GM03348 (cell line): ENCODE data around the gene NKRF.
A peak's percentile ranks its signal among the peaks of the same experiment; 100 is the strongest.
"Not testable (repeated sequence)": the region's sequence is repeated elsewhere in the genome, so short reads cannot be mapped to it uniquely, and the experiment has no call there.

Source experiments
- DNase-seq: peaks from one replicate; pipeline ENCODE4 v3.0.0; 2012; ENCODE audit warnings: low spot score

NKRF gene

DNA sequence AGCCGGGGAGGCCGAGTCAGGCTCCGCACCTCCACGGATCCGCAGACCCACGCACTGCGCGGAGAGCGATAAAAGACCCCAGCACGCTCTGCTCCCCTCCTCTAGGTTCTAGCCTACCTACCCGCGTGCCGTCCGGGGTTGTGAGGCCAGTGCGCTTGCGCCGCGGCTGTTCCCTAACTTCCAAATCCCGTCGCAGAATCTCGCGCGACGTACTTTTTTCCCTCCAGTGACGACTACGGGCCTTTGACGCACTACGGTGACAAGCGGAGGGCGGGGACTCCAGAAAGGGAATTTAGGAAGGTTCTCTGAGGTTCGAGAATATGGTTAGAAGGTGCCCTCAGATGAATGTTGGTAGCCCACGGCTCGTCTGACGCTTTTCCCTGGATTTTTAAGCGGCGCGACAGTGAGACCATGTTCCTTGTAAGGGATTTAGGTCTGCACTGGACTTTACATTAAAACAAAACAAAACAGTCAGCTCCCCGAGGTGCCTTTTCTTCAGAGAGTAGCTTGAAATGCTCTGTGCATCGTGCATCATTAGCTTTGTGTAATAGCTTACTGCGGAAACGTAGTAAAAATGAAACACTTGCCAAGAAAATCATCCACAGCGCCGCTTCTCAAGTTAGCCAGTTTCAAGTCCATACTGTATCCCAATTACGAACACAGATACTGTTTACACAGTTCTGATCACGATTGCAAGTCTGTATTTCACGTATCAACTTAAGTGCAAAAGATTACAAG lies at the start of gene NKRF:
Gene NKRF, minus strand, starts transcription at position 145 of the 738 bp plus-strand sequence.
- DNase-seq, result peak; percentile 89

DNA sequence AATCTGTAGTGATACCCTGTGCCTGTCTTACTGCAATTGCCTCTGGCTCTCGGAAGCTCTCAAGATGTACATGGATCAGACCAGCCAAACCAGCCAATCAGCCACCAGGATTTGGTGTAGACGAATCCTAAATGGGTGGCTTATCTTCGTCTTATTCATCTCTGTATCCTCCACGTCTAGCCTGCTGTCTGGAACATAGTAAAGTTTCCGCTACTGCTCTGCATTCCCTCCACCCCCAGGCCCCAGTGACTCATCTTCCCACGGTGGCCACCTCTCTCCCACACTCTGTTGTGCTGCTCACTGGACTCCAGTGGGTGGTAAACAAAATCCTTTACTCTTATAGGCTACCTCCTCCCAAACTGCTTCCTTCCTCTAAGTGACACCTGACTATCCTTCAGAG lies 48.9 kb upstream of the NKRF start:
- peak; percentile 56 for DNase-seq

DNA sequence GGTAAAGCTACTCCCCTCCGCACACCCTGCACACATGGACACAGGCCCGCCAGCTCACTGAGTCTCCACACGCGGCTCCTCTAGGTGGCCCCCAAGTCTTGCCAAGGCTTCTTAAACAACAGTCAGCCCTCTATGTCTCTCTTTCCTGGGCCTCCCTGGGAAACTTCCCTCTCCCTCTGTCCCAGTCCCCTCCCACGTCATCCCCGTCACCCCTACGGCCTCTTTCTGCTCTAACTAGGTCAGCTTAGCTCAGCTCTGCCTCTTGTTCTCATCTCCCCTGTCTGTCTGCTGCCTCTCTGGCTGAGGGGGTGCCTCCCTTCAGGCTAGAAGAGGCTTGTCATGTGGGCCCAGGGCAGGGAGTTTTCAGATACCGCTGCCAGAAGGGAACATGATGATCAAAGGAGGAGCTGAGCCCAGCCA lies 47.9 kb upstream of the NKRF start:
- no peak for DNase-seq

DNA sequence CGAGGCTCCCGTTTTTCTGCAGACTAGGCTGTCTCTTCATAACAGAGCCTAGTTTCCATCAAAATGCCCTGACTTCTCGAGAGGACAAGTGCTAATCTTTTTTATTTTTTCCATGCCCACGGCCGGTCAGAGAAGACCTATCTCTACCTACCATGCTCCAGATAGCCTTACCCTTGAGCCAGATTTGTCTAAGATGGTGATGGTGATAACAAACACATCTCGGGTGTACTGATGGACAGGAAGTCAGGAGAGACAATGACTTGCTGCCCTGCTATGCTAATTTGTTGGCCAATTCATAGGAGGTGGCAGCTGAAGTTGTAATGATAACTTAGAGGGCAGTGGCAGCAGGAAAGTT lies 42.2 kb upstream of the NKRF start:
- no peak for DNase-seq

DNA sequence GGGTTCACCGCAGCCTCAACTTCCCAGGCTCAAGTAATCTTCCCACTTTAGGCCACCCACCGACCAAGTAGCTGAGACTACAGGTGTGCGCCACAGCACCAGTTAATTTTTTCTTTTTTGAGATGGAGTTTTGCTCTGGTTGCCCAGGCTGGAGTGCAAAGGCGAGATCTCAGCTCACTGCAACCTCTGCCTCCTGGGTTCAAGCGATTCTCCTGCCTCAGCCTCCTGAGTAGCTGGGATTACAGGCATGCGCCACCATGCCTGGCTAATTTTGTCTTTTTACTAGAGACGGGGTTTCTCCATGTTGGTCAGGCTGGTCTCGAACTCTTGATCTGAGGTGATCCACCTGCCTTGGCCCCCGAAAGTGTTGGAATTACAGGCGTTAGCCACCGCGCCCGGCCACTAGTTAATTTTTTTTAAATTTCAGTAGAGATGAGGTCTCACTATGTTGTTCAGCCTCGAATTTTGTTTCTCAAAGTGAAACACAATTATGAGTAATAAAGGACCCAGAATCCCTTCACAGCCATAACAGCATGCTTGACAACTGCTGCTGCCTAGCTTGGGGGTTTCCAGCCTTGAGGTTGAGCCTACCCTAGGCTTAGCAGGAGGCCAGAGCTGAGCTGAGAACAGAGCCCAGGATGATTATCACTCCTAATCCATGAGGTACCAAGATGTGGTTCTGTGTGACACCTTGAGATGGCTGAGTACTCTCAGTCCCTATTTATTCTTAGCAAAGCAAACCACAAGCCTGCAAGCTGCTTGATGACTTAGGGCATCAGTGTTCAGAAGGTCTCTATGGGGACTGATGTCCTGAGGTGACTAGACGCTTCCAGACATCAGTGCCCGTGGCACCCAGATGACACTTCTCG lies 41.6 kb upstream of the NKRF start:
- no peak for DNase-seq

DNA sequence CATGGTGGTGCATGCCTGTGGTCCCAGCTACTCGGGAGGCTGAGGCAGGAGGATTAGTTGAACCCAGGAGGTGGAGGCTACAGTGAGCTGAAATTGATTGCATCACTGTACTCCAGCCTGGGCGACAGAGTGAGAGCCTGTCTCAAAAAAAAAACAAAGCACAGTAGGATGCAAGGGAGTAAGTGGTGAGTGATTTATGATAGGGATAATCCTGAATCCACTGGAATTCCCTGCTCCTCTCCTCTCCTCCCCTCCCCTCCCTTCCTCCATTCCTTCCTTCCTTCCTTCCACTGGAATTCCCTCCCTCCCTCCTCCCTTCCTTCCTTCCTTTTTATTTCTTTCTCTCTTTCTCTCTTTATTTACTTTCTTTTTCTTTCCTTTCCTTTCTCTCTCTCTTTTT lies 40.9 kb upstream of the NKRF start:
- DNase-seq, result no peak

DNA sequence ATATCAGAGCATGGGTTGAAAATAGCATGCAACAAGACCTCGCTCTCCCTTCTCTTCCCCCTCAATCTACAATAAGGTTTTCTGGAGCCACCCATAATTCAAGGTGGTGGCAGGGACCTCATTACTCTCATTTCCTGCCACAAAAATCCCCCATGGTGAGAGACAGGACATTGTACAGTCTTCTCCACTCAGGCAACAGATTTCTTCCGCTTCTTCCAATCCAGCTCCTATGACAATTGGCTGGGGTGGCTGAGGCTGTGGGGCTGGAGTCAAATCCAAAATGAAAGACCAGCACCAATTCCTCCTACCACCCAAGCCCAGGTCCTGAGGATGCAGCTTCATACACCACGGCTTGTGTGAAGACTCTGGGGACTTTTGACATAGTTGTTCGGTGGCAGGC lies 40.3 kb upstream of the NKRF start:
- DNase-seq, result no peak

DNA sequence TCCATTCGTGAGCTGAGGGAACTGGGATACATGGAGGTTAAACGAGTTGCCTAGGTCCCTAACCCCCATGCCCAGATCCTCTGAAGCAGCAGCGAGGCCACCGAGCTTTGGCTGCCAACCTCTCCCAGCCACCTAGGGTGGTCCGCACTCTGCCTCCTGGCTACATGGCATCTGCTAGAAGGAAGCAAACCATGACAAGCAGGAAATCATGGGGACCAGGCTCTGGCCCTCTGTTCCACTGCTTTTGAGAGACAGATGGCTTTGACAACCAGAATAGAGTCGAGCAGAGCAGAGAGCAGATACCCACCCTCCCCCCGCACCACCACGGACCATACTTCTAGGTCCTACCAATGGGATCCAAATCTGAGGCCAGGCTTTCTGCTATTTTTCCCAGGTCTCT lies 37.5 kb upstream of the NKRF start:
- no peak for DNase-seq

DNA sequence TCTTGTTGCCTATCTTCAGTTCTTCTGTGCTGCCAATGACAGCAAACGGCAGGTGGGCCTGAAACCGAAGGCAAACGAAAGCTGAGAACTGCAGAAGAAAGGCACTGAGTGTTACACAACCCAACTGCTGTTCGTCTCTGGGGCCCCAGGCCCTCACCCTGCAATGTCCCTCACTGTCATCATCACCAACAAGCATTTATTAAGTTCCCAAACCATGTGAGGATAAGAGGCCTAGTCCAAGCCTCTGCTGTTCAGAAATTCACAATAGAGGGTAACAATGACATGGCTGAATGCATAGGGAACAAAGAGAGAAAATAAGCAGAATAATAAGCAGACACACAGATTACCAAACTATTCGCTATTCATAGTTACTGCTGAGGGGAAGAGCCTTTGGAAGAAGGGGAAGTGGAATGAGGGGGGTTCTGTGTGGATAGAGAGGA lies 34.5 kb upstream of the NKRF start:
- DNase-seq, result no peak

DNA sequence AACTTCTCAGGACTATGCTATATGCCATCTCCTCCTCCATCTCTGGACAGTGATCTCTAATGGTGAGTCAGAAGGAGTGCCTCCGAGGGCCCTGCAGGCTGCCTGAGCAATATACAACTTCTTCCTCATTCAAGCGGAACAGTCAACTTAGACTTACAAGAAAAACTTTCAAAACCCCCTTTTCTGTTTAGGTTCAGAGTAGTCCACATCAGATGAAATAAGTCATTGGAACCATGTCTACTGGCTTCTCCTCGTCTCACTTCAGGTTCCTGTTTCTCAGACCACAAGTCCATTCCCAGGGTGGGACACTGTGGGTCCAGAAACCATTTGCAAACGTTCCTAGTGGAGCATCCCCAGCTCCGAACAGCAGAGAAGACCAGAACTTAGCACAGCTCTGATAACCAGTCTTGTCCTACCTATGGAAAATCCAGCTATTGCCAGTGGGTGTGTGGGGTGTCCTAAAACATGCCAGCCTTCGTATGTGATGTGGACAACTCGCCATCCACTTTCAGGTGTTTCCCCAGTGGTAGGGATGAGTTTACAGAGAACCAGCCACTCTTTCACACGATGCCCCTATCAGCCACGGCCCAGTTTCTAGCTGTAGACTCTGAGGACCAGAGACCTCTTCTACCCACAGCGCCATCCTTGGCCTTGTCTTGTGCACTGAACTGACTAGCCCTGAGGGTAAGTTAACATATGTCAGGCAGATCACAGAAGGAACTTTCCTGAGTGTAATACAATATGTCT lies 32.7 kb upstream of the NKRF start:
- DNase-seq, result no peak

DNA sequence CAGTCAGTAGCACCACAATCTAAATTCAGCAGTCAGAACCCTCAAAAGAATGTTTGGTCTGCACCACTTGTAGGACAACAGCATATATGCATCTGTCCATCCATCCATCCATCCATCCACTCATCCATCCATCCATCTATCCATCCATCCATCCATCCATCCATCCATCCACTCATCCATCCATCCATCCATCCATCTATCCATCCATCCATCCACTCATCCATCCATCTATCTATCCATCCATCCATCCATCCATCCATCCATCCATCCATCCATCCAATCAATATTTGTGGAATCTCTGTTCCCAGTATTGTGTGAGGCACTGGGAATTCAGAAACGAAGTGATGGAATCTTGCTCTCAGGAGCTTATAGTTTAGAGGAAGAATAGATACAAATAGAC lies 31.2 kb upstream of the NKRF start:
- DNase-seq, result not testable (repeated sequence)

DNA sequence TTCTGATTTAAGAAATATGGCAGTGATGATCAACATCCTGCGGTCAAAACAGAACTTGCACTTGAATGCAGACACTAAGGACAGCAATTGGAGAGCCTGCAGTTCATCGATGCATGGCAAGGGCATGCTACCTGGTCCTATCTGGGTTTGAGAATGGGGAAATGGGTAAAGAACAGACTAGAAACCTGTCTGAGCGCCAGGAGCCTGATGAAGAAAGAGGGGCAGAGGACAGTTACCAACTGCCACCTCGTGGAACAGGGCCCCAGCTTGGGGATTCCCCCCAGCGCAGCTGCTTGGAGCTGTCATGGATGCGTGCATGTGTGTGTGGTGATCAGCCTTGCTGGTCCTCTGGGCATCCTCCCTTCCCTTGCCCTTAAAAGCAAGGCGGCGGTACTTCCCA lies 30.2 kb upstream of the NKRF start:
- no peak for DNase-seq

DNA sequence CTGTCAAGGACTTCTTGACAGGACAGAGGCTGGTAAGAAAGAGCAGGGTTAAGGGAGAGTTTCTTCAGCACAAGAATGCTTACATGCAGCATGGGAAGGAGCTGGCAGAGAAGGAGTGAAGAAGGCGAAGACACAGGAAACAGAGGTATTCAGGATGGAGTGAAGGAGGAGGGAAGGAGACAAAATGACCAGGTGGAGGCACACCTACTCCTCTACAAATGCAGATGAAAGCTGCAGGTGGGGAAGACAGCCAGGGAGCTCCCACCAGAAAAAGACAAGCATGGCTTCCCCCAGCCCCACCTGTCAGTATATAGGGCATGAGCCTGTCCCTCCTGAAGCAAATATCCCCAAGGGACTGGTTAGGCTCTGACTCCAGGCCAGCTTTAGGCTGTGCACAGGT lies 29.6 kb upstream of the NKRF start:
- DNase-seq, result no peak

DNA sequence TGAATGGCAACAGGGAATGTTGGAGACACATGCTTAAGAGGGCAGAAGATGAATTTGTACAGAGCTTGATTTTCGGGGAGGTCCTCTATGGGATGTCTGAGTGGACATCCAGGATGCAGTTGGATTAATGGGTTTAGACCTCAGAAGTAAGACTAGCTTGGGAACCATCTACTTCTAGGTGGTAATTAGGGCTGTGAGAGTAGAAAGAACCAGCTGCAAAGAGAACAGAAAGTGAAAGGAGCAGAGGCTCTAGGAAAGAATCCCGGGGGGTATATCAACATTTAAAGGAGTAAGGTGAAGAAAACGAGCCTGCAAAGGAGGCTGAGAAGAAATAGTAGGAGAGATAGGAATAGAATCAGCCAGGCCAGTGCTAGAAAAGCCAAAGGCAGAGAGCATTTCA lies 29.0 kb upstream of the NKRF start:
- no peak for DNase-seq

DNA sequence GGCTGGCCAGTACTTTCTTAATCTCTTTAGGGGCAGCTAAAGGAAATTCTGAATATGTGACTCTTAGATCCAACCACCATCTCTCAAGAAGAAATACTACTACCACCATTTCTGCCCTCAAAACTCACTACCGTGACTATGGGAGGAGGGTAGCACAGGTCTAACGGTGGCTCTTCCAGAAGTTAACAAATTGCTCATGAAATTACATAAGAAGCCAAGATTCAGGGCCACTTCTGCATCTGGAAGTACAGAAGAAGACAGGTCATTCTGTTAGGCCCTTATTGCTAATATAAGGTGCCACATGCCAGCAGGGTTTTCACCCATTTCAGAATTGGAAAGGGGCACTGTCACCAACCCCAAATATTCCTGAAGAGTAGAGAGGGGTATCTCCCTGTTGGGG lies 19.6 kb upstream of the NKRF start:
- no peak for DNase-seq

DNA sequence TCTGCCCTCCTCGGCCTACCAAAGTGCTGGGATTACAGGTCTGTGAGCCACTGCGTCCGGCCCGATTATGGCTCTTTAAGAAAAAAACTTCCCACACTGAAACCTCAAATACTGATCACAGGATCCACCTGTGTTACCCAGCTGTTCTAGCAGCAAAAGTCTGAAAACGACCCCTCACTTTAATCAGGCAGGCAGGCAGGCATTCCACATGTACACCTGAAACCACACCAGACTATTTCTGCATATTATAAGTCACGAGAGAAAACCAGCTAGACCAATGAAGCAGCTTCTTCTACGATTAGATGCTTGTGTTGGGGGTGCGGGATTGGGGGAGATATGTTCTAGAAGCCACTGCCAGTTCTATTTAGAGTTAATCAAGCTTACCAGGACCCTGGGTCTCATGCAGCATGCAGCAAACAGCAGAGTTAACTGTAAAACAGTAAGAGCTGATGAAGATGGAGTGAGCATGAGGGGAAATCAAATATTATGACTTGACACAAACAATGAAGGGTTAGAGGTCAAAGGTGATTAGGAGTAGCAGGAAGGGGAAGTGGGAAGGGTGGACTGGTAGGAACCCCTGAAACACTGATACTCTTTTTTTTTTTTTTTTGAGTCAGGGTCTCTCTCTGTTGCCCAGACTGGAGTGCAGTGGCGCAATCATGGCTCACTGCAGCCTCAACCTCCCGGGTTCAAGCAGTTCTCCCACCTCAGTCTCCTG lies 18.9 kb upstream of the NKRF start:
- no peak for DNase-seq

DNA sequence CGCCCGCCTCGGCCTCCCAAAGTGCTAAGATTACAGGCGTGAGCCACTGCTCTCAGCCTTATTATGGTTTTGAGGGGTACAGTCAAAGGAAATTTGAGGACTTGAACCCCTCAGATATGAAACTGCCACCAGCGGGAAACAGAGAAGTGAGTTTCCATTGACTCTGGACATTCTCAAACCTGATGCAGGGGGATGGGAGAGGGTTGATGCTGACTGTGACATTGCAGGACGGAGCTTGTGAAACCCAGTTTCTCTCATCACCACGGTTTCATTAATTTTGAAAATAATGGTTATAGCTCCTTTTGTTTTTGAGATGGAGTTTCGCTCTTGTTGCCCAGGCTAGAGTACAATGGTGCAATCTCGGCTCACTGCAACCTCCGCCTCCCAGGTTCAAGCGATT lies 18.2 kb upstream of the NKRF start:
- no peak for DNase-seq

DNA sequence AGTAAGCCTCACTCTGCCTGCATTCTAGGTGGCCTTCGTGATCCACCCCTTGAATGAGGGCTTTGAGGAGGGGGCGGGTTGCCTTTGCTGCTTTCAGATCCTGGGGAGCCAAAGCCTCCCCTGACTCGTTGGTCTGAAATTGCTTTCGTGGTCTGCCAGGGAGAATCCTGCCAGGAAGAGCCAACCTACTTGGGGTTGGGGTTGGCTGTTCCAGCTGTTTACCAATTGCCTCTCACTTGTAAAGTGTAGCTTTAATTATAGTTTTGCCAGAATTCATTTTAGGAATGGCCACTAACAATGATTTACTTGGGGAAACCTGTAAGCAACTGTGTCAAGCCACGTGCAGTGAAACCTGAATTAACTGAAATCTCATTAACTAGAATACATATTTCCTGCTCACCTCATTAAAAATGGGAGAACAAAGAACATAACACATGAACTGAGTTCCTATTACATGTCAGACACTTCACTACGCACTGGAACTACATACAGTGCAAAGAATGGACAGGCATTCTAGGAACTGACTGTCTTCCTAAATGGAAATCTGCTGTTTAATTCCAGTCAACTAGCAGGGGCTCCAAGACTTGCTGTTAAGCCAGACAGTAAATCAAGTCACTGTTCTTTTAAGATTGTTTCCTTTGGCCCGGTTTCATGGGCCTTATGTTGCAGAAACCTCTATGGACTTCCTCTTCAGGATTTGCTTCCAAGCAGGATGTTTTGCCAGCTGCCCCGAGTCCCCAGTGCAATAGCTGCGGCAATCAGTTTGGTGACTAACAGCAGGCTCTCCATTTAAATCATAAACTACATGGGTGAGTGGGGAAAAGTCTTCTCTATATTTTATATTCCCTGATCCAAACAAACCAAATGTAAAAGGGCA lies 16.4 kb upstream of the NKRF start:
- peak; percentile 52 for DNase-seq

DNA sequence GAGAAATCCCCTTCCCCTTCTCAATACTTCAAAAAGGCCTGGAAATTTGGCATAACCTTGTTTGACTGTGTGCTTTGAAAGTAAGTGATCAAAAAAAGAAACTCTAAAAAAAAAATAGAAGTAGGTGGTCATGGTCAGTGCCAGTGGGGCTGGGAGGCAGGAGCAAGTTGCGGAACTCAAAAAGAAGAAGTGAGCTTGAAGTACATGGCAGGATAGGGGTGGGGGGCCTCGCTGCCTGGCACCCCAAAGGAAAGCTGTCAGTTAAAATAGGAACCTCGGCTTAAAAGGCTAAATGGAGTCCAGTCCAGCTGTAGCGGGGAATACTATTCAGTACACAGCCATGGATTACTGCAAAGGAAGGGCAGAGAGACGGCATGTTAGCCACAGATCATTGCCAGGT lies 12.2 kb upstream of the NKRF start:
- no peak for DNase-seq

DNA sequence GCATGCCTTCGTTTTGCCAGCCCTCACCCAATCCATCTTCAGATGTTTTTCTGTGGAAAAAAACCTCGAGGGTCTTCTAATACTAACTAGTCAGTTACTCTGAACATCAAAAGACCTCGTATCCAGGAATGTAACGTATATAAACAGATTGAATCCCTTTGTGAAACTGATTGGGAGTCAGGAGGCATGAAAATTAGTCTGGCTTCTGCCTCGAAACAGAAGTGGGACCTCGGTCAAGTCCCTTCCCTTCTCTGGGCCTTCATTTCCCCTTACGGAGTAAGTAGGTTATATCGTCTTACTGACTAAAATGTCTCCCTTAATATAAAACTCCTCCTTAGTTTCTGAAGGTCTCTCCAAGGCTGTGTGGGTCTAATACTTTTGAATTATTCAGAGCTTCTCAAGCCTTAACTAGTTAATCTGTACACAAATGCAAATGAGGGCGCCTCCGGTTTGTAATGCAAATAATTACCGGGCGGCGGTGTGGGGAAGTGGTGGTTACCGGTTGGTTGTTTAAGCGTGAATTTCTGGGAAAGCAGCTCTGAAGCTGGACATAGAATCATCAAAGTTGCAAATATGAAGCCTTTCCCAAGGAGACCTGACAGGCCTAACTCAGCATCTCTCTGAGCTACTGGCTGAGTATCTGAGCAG lies 11.4 kb upstream of the NKRF start:
- DNase-seq, result no peak

DNA sequence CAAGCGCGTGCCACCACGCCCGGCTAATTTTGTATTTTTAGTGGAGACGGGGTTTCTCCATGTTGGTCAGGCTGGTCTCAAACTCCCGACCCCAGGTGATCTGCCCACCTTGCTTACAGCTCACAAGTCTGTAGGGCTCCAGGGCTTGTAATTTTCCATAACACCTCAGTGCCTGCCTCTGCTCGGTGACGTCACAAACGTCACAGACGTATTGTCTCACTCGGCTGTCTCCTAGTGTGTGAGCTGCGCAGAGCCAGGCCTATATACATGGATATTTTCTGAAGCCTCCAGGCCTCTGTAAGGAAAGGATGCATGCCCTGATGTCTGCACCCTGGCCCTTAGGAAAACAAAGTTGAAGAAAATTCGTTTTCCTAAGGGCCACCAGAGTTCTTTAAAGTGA lies 8.6 kb upstream of the NKRF start:
- DNase-seq, result no peak
